ENCODE data around the gene HIVEP2.

DNA sequence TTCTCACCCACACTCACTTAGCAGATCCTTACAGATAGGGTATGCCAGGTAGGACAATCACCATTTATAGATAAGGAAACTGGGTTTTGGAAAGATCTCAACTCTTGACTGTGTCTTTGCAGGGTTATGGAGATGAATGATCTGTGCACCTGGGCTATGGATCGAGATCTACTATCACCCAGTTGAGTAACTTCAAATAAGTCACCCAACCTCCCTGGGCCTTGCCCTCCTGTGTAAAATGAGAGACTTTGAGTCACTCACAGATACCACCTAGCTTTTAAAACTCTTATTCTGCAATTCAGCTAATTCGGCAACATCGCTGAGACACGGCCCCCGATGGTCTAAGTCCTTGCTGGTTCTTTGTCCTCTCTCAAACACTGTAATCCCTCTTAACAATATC, 53.5 kb downstream of the HIVEP2 start:
- TF ChIP-seq, protein P1, sequence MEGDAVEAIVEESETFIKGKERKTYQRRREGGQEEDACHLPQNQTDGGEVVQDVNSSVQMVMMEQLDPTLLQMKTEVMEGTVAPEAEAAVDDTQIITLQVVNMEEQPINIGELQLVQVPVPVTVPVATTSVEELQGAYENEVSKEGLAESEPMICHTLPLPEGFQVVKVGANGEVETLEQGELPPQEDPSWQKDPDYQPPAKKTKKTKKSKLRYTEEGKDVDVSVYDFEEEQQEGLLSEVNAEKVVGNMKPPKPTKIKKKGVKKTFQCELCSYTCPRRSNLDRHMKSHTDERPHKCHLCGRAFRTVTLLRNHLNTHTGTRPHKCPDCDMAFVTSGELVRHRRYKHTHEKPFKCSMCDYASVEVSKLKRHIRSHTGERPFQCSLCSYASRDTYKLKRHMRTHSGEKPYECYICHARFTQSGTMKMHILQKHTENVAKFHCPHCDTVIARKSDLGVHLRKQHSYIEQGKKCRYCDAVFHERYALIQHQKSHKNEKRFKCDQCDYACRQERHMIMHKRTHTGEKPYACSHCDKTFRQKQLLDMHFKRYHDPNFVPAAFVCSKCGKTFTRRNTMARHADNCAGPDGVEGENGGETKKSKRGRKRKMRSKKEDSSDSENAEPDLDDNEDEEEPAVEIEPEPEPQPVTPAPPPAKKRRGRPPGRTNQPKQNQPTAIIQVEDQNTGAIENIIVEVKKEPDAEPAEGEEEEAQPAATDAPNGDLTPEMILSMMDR (IDR thresholded peaks at IDR 0.05): no peak
- TF ChIP-seq EZH2 (IDR thresholded peaks at IDR 0.05; ENCODE audit: borderline replicate concordance, insufficient read depth, low read depth, low read length, poor library complexity, severe bottlenecking): no peak
